Brain pericyte (primary cell): ENCODE results near the gene CBARP.
A peak's percentile ranks its signal among the peaks of the same experiment; 100 is the strongest.
"Not testable (repeated sequence)": the region's sequence is repeated elsewhere in the genome, so short reads cannot be mapped to it uniquely, and the experiment has no call there.

Experiments
- DNase-seq: peaks from one replicate; pipeline ENCODE4 v3.0.0-alpha.2; 2012; ENCODE audit warnings: low read depth, low spot score

Gene CBARP

DNA sequence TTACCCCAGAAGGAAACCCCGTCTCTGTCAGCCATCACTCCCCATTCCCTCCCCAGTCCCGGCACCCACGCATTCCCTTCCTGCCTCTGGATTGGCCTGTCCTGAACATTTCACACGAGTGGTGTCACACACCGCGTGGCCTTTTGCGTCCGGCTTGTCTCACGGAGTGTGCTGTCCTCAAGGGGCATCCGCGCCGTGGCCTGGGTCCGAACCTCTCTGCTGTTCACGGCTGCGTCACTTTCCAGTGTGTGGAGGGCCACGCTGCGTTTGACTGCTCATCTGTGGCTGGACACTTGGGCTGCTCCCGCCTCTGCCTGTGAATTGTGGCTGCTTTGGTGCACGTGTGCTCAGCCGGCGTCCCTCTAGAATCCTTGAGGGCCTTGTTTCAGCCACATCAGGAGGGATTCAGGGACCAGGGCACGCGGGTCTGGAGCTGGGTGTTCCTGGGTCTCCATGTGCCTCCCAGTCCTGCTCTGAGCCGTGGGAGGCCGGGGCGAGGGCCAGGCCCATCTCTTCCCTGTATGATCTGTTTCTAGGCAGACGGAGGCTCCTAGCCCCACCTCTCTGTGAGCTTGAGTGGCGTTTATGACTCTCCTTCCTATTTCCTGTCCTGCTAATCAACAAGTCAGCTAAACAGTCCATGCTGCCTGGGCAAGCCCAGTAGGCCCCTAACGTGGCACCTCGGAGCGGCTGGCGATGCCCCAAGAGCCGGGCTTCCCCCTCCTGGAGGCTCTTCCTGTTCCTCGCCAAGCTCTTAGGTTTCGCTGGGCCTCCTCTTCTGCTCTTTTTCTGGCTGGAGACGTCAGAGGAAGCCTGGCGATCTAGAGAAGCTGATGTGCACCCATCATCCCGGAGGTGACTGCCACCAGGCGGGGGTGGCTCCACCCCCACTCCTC lies 24.2 kb downstream of the CBARP start:
- no peak for DNase-seq

DNA sequence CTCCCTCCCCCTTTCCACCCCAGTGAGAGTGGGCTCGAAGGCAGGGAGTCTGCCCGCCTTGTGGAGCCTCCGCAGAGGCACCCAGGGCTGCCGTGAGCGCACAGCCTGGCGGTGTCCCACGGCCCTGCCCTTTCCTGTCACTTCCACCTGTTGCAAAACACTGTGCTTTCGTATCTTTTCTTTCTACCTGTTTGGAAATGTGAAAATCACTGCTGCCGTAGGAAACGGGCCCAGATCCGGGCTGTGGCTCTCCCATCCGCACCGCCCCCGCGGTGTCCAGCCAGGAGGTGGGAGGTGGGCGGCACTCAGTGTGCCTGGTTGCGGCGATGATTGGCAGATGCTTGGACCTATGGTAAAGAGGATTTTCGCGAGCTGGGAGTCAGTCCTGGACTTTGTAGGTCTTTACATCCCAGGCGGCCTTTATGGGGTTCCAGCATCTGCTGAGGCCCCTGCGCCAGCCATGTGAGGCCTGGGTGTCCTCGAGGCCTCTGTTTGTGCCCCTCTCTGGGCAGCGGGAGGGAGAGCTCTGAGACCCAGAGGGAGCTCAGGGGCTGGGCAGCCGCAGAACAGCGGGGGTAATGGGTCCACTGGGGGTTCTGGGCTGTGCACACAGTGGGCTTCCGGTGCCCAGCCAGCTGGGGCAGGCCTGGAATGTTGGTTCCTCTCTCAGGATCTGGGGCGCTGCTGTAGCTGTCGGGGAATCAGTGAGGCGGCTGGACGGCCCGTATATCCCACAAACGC lies 26.1 kb downstream of the CBARP start:
- DNase-seq: no peak

DNA sequence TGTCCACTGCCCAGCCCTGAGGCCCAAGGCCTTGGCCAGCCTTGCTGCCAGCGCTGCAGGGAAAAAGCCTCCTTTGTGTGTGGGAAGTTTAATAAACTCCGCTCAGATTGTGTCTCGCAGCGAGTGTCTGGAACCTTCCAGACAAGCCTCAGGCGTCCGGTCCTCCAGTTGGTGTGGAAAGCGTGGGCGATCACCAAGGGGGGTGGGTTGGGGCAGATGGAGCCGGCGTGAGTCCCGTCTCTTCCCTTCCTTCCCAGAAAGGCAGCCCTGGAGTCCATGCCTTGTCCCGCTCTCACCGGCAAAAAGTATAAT lies 27.6 kb downstream of the CBARP start:
- DNase-seq: no peak

DNA sequence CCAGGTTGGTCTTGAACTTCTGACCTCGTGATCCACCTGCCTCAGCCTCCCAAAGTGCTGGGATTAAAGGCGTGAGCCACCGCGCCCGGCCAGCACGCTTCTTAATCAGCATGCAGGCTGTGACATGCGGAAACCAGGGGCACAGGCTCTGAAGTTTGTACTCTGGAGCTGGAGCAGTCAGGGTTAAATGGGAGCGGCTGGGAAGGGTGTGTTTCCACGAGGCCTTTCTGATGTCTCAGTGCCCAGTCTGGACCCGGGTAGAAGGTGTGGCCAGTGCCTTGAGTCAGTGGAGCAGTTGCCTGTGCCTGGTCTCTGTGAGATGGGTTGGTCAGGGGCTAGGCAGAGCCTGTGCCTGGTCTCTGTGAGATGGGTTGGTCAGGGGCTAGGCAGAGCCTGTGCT lies 29.0 kb downstream of the CBARP start:
- not testable (repeated sequence) for DNase-seq

DNA sequence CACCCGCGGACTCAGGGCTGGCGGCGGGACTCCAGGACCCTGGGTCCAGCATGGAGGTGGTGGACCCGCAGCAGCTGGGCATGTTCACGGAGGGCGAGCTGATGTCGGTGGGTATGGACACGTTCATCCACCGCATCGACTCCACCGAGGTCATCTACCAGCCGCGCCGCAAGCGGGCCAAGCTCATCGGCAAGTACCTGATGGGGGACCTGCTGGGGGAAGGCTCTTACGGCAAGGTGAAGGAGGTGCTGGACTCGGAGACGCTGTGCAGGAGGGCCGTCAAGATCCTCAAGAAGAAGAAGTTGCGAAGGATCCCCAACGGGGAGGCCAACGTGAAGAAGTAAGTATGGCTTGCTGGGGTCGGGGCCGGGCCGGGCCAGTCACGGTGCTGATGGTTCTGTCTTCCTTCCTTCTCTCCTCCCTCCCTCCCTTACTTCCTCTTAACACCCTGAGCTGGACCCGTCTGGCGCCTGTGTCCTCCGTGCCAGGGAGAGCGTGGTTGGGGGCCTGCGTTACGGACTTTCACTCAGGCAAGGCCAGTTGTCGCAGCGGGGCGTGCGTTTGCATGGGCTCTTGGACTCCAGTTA lies 30.8 kb downstream of the CBARP start:
- DNase-seq: no peak

DNA sequence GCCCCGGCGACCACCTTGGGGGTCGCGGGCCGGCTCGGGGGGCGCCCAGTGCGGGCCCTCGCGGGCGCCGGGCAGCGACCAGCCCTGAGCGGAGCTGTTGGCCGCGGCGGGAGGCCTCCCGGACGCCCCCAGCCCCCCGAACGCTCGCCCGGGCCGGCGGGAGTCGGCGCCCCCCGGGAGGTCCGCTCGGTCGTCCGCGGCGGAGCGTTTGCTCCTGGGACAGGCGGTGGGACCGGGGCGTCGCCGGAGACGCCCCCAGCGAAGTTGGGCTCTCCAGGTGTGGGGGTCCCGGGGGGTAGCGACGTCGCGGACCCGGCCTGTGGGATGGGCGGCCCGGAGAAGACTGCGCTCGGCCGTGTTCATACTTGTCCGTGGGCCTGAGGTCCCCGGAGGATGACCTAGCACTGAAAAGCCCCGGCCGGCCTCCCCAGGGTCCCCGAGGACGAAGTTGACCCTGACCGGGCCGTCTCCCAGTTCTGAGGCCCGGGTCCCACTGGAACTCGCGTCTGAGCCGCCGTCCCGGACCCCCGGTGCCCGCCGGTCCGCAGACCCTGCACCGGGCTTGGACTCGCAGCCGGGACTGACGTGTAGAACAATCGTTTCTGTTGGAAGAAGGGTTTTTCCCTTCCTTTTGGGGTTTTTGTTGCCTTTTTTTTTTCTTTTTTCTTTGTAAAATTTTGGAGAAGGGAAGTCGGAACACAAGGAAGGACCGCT lies 31.5 kb downstream of the CBARP start:
- DNase-seq: no peak

DNA sequence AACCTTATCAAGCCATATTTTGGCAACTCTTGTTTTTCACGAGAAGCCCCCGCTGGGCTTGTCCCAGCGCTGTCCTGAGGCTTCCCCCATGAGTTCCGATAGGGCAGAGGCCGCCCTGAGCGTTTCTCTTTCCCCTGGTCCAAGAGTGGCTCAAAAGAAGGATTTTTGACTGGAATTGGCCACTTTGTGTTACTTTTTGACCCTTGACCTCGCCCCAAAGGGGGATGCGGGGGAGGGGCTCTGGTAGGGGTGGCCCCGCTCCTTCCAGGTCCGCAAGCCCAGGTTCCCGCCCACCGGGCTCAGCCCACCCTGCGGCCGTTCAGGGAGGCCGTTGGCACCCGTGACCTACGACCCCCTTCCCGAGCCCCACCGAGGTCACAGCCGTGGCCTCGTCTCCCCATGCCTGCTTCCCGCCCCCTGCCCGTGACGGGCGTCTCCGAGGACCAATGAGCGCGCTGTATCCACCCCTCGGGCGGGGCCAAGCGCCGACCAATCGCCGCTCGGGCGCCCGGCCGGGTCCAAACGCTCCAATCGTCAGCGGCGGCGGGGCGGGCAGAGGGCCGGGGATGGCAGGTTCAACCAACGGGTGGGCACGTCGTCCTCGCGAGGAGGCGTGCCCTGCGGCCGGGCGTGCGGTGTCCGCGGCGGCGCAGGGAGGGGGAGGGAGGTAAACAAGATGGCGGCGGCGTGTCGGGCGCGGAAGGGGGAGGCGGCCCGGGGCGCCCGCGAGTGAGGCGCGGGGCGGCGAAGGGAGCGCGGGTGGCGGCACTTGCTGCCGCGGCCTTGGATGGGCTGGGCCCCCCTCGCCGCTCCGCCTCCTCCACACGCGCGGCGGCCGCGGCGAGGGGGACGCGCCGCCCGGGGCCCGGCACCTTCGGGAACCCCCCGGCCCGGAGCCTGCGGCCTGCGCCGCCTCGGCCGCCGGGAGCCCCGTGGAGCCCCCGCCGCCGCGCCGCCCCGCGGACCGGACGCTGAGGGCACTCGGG lies 32.4 kb downstream of the CBARP start, which contains the start of gene STK11:
Gene STK11, plus strand, starts transcription at position 665 of the 986 bp plus-strand sequence. CDS start 1,136 bp downstream, outside the sequence.
- peak; percentile 90 for DNase-seq

DNA sequence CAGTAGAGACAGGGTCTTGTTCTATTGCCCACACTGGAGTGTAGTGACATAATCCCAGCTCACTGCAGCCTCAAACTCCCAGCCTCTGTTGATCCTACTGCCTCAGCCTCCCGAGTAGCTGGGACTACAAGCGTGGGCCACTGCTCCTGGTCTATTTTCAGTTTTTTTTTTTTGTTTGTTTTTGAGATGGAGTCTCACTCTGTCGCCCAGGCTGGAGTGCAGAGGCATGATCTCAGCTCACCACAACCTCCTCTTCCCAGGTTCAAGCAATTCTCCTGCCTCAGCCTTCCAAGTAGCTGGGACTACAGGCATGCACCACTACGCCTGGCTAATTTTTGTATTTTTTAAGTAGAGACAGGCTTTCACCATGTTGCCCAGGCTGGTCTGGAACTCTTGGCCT lies 37.2 kb downstream of the CBARP start:
- DNase-seq: not testable (repeated sequence)

DNA sequence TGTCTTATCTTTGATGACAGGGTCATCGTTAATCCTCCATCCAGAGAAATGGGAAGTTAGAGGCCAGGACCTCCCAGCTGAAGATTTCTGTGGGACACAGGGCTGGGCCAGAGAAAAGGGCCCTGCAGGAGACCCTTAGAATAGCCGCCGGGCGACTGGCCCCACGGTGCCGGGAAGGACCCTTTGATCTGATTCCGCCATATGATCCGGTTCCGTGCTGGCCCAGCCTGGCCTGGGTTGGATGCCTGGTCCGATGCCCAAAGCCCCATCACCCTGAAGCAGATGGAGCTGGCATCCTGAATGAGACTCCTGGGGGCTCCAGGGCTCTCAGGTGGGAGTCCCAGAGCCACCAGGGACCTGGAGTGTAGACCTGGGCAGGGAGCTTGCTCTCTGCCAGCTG lies 38.3 kb downstream of the CBARP start:
- no peak for DNase-seq

DNA sequence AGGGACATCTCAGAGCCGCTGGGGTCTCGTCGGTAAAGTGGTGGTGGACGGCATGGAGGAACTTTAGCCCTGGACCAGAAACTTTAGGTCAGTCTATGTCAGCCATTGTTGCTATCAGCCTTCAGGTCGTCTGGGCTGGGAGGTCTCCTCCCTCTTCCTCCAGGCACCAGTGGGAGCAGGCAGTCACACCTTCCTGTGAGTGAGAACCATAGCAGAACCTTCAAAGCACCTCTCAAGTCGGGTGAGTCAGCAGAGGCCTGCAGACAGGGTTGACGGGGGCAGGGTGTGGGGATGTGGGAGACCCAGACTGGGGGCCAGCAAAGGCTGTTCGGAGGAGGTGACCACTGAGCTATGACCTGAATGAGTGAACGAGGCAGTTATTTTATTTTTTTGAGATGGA lies 48.4 kb downstream of the CBARP start:
- no peak for DNase-seq

DNA sequence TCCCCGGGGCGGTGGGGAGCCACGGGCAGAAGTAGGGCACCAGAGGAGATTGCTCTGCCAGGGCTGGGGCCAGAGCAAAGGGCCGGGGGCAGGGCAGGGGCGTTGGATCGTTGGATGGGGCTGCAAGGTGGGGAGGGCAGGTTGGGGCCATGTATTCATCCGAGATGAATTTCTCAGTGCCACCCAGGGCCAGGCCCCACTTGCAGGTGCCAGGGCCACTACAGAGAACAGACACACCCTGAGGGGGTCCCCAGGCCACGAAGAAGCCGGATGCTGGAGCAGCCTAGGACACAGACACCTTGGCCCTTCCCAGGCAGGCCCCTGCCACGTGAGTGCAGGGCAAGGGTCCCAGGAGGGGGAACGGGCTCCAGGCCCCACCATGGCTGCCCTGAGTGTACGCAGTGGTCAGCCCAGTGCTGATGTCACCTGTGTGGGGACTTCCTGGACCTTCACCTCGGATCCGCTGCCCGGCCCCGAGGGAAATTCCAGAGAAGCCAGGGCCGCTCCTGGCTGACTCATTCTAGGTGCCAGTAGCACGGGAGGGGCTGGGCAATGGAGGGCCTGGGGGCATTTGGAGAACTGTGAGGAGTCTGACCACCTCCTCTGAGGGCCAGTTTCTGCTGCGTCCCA lies 54.1 kb downstream of the CBARP start:
- DNase-seq: no peak

DNA sequence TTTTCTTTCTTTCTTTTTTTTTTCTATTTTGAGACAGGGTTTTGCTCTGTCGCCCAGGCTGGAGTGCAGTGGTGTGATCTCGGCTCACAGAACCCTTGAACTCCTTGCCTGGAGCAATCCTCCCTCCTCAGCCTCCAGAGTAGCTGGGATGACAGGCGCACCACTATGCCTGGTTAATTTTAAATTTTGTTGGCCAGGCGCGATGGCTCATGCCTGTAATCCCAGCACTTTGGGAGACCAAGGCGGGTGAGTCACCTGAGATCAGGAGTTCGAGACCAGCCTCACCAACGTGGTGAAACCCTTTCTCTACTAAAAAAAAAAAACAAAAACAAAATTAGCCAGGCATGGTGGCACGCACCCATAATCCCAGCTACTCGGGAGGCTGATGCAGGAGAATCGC lies 55.1 kb downstream of the CBARP start:
- no peak for DNase-seq

DNA sequence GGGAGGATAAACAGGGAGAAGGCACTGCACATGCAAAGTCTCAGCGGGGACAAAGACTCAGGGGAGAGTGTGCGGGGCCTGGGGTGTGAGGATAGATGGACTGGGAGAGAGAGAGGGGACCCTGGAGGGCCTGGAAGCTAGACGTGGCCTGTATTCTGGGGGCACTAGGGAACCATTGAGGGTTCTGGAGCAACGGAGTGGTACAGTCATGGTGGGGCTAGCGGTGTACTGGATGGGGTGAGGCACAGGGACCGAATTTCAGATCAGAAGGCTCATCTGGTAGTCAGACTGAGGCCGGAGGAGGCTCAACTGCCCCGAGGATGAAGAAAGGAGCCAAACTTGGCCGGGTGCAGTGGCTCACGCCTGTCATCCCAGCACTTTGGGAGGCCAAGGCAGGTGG lies 55.7 kb downstream of the CBARP start:
- no peak for DNase-seq

DNA sequence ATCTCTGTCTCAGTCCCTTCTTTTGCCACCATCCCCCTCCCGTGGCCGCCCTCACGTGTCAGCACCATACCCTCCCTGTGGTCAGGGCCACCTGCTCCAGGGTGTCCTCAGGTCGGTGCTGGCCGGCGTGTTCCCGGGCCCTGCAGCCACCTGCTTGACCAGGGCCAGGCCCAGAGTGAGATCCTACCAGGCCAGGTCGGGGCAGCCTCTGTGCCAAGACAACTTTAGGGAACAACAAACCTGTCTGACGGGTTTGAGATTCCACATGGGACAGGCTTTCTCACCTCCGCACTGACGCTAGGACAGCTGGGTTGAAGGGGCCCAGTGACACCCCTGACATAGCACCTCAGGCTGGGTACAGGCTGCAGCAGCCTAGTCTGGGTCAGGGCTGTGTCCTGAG lies 56.2 kb downstream of the CBARP start:
- no peak for DNase-seq
